BJ (cell line): ENCODE results near the gene NXPH3. TPM values are rescaled to one million over a fixed set of nuclear protein-coding genes. Genes with fewer than 3 reads are reported as not detected.
A peak's percentile ranks its signal among the peaks of the same experiment; 100 is the strongest.

ENCODE experiments used
- CTCF ChIA-PET: fragments of 350-600 bp; formaldehyde crosslinking; extraction: SDS; loops from one replicate; lab custom pipeline; 2021; ENCODE audit warnings: antibody characterized with exemption, inconsistent platforms; lab: Yijun Ruan, JAX
- POLR2A ChIA-PET: fragments of 300-600 bp; sonication (Branson Sonifier 250); formaldehyde crosslinking; extraction: SDS; loops from one replicate; lab custom pipeline; 2021; ENCODE audit warnings: antibody characterized with exemption; lab: Charles Lee
- DNase-seq: peaks from one replicate; pipeline ENCODE4 v3.0.0-alpha.2; 2011; ENCODE audit warnings: low read depth
- H3K27me3 ChIP-seq: 2 replicates; pipeline ENCODE4 v1.6.0; 2011; ENCODE audit warnings: low read length; ENCODE audit not compliant: control insufficient read depth, insufficient read depth
- H3K36me3 ChIP-seq: 2 replicates; pipeline ENCODE4 v1.5.1; 2011; ENCODE audit warnings: low read length; ENCODE audit not compliant: control insufficient read depth, insufficient read depth
- H3K4me3 ChIP-seq: 2 replicates; pipeline ENCODE4 v1.5.1; 2011; ENCODE audit warnings: low read depth, mild to moderate bottlenecking, control low read depth, low read length
- polyA plus RNA-seq: library from polyadenylated mRNA; depleted of rRNA; stranded (reverse); fragments of >200 nt; gene quantifications from 2 replicates; pipeline ENCODE4 v1.2.3, GENCODE V29; 2011
- TF ChIP-seq, protein P1 (sequence below): IDR thresholded peaks from 2 replicates; pipeline ENCODE4 v1.5.1; 2011; ENCODE audit warnings: low read depth, mild to moderate bottlenecking, control low read depth, inconsistent platforms, low read length, moderate library complexity; ENCODE audit not compliant: insufficient read depth

Gene NXPH3
- polyA plus RNA-seq, 1 experiment = 9.3 TPM

GRCh38 chr17:49616086-49616485 lies 40.4 kb downstream of the NXPH3 start:
- Histone ChIP-seq H3K27me3 (no peaks in the 10 kb centered on the region), H3K4me3 (no peak overlapping the region), H3K36me3 (peaks cover 9% of the 10 kb centered on the region)
- CTCF ChIA-PET = interaction anchor here (0.8 to 2.9 kb wide), 5 partner anchors 14 to 80 kb away, joined by 3 to 8 read pairs (median 4); no protein-coding TSS in a partner anchor
- POLR2A ChIA-PET = no interaction called here
- TF ChIP-seq, protein P1, sequence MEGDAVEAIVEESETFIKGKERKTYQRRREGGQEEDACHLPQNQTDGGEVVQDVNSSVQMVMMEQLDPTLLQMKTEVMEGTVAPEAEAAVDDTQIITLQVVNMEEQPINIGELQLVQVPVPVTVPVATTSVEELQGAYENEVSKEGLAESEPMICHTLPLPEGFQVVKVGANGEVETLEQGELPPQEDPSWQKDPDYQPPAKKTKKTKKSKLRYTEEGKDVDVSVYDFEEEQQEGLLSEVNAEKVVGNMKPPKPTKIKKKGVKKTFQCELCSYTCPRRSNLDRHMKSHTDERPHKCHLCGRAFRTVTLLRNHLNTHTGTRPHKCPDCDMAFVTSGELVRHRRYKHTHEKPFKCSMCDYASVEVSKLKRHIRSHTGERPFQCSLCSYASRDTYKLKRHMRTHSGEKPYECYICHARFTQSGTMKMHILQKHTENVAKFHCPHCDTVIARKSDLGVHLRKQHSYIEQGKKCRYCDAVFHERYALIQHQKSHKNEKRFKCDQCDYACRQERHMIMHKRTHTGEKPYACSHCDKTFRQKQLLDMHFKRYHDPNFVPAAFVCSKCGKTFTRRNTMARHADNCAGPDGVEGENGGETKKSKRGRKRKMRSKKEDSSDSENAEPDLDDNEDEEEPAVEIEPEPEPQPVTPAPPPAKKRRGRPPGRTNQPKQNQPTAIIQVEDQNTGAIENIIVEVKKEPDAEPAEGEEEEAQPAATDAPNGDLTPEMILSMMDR = peak; percentile 25; the same call in 1 of the 2 replicates
- no peak for DNase-seq

- ChIA-PET CTCF (interaction anchor here (1.3 to 1.9 kb wide), 3 partner anchors 14 to 79 kb away, joined by 3 to 6 read pairs (median 3); no protein-coding TSS in a partner anchor), POLR2A (no interaction called here)
- DNase-seq = peak; percentile 56
- H3K27me3 ChIP-seq = no peaks in the 10 kb centered on the region
- H3K4me3 ChIP-seq = no peak overlapping the region
- TF ChIP-seq, protein P1 = no peak
- H3K36me3 ChIP-seq = peaks cover 10% of the 10 kb centered on the region
These were observed 41.0 kb downstream of the NXPH3 start for GRCh38 chr17:49616601-49617131.

DNA sequence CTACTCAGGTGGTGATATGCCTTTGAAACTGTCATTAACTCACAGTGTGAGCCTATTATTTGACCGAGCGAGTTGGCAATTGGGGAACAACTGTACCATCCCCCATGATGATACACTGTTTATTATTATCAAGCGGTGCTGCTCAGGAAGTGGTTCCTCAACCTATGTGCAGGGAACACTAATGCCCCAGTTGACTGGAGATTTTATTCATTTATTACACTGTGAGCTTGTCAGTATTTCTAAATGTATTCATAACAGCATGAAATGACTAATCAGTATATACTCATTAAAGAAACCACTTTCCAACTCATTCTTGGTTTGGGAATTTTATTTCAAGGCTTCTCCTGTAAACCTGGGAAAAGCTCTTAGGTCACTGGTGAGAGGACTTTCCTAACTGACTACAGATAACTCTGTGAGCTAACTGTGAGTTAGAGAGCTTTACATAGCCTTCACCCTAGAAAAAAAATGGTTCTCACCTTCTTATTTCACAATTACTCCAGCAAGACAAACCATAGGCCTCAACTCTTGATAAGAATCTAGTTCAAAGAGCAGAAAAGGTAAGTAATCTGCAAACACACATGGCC lies 42.4 kb downstream of the NXPH3 start:
- H3K27me3 ChIP-seq = no peaks in the 10 kb centered on the region
- ChIA-PET CTCF (interaction anchor here (1.8 to 2.3 kb wide), 3 partner anchors 10 to 49 kb away, joined by 4 to 12 read pairs (median 6); no protein-coding TSS in a partner anchor), POLR2A (interaction anchor here (0.5 to 0.6 kb wide), 2 partner anchors 29 to 44 kb away, joined by 10 to 11 read pairs; no protein-coding TSS in a partner anchor)
- TF ChIP-seq, protein P1 = no peak
- peaks cover 10% of the 10 kb centered on the region for H3K36me3 ChIP-seq
- no peak for DNase-seq
- H3K4me3 ChIP-seq = no peak overlapping the region

- TF ChIP-seq, protein P1 = no peak
- CTCF ChIA-PET = interaction anchor here (0.7 to 1.5 kb wide), 4 partner anchors 9 to 375 kb away, joined by 3 to 4 read pairs (median 3); no protein-coding TSS in a partner anchor
- H3K4me3 ChIP-seq = no peak overlapping the region
- H3K36me3 ChIP-seq = peaks cover 7% of the 10 kb centered on the region
- POLR2A ChIA-PET = no interaction called here
- no peak for DNase-seq
- no peaks in the 10 kb centered on the region for H3K27me3 ChIP-seq
These were observed 45.7 kb downstream of the NXPH3 start for GRCh38 chr17:49621420-49621819.

GRCh38 chr17:49621946-49622529 lies 46.4 kb downstream of the NXPH3 start:
- no peak for DNase-seq
- H3K27me3 ChIP-seq = no peaks in the 10 kb centered on the region
- TF ChIP-seq, protein P1 = no peak
- H3K4me3 ChIP-seq = no peak overlapping the region
- peaks cover 7% of the 10 kb centered on the region for H3K36me3 ChIP-seq
- ChIA-PET POLR2A (no interaction called here), CTCF (interaction anchor here (0.7 to 1.5 kb wide), 4 partner anchors 9 to 374 kb away, joined by 3 to 4 read pairs (median 3); no protein-coding TSS in a partner anchor)
